ENCODE data around the gene RAD51B.
A peak's percentile ranks its signal among the peaks of the same experiment; 100 is the strongest.
"Not testable (repeated sequence)": the region's sequence is repeated elsewhere in the genome, so short reads cannot be mapped to it uniquely, and the experiment has no call there.

Gene RAD51B

DNA sequence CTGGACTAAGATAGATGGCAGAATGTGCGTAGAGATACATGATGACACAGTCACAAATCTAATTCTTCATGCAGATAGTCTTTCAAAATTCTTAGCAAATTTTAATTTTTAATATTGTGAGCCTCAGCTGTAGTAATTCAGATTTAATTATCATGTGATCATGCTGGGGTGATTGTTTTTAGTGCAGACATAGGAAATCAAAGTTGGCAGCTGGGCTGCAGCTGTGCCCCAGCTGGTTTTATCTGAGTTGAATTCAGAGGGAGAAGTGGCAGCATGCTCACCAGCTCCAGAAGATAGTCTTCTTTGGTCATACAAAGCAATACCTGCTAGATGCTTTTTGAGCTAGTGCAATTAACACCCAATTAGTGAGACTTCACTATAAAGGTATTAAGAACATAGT lies 292.9 kb downstream of the RAD51B start:
- TF ChIP-seq, protein P1, sequence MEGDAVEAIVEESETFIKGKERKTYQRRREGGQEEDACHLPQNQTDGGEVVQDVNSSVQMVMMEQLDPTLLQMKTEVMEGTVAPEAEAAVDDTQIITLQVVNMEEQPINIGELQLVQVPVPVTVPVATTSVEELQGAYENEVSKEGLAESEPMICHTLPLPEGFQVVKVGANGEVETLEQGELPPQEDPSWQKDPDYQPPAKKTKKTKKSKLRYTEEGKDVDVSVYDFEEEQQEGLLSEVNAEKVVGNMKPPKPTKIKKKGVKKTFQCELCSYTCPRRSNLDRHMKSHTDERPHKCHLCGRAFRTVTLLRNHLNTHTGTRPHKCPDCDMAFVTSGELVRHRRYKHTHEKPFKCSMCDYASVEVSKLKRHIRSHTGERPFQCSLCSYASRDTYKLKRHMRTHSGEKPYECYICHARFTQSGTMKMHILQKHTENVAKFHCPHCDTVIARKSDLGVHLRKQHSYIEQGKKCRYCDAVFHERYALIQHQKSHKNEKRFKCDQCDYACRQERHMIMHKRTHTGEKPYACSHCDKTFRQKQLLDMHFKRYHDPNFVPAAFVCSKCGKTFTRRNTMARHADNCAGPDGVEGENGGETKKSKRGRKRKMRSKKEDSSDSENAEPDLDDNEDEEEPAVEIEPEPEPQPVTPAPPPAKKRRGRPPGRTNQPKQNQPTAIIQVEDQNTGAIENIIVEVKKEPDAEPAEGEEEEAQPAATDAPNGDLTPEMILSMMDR (conservative IDR thresholded peaks at IDR 0.05; ENCODE audit: low read depth, low read length) = no peak
- DNase-seq (ENCODE audit: low read depth) = no peak
- no peak overlapping the region for H3K4me3 ChIP-seq (ENCODE audit: low read length)

DNA sequence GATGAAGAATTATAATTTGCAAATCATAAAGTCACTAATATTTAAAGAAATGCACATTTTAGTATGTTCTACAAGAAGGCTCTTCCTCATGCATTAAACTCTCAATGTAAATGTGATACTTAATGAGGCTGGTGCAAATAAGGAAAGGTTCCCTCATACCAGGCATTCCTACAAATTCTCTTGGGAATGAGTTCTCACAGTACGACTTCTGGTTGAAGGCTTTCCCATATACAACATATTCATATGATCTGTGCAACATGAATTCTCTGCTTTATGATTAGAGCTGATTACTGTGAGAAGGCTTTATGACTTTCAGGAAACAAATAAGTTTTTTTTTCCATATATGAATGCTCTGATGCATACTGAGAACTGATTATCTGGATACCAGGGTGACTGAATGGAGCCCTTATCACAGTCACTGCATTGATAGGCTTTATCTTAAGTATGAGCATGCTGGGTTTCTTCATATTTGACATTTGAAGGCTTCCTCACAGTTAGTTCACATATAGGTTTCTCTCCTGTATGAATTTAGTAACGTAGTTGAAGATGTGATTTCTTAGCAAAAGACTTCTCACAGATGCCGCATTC lies 293.9 kb downstream of the RAD51B start:
- DNase-seq (ENCODE audit: low read depth) = peak; percentile 30
- TF ChIP-seq, protein P1 (conservative IDR thresholded peaks at IDR 0.05; ENCODE audit: low read depth, low read length) = no peak

DNA sequence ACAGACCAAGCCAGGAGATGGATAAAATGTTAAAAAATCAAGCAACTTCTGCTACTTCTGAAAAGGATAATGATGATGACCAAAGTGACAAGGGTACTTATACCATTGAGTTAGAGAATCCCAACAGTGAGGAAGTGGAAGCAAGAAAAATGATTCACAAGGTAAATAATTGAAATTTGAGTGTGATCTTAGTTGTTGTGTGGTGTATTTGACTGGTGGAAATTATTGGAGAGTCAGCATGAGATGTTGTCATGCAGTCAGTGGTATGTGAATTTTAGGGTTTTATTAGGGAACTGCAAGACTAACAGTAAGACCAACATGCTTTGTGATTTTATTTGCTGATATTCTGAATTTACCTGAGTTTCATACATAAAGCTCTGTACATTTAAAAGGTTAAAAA lies 296.4 kb downstream of the RAD51B start:
- DNase-seq (ENCODE audit: low read depth); H3K4me3 ChIP-seq (ENCODE audit: low read length): not testable (repeated sequence)

More for the DNA sequence above, 293.9 kb downstream of the RAD51B start:
- H3K4me3 ChIP-seq (ENCODE audit: low read length) = no peak overlapping the region

DNA sequence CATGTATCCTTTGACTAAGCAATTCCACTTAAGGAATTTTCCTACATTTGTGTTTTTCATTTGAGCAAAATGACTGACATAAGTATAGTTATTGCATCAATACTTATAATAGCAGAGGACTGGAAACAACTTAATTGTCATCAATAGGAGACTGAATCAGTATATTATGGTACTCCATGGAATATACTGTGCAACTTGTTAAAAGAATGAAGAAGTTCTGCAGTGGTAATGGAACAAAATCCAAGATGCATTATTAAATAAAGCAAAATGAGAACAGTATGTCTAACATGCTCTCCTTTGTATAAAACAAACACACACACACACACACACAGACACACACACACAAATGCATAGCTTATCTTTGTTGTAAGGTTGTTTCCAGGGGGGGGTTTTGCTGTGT lies 303.1 kb downstream of the RAD51B start:
- no peak overlapping the region for H3K4me3 ChIP-seq (ENCODE audit: low read length)
- TF ChIP-seq, protein P1 (conservative IDR thresholded peaks at IDR 0.05; ENCODE audit: low read depth, low read length) = no peak
- no peak for DNase-seq (ENCODE audit: low read depth)

DNA sequence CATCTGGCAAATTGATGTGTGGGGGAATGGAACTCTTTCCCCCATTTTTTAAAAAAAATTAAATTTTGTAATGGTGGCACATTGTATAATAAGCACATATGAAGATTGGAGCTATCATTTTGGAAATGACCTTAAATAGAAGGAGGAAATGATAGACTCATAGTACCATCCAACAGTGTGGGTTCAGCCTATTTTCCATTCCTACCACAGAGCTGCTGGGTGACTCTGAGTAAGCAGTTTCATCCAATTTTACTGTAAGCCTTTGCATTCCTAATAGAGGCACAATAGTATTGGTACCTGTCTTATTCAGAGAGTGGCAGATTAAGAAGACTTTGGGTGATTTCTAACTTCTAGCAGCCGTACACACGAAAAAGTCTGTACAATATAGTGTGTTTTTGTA lies 304.5 kb downstream of the RAD51B start:
- H3K4me3 ChIP-seq (ENCODE audit: low read length) = no peak overlapping the region

DNA sequence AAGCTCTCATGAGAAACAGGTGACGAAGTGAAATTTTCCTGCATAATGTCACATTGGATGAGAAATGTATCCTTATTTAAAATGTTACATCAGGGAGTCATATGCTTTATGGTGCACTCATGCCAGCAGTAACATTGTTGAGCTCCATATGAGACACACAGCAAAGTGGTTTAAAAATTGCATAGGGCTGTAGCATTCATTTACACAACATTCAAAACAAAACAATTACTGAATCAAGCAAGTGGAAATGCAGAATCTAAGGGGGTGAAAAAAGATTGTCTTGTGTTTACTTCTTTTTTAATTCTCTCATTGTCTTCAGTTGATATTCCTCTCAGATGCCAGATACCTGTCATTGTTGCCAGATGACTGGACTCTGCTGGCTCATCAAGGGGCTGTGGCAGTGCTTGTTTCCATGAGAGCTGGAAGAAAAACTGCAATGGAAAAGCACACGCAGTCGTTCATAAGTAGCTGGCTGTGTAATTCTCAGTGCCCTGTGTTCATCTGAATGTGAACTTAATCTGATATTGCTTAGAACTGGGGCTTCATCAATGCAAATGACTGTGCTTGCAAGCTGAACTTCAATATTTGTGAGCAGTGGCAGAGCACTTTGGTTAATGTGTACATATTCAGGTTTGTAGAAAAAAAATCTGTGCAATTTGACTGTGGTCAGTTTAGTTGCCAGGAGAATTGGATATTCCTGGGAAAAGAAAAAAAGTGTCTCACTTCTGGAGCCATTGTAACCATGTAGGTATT lies 305.6 kb downstream of the RAD51B start:
- DNase-seq (ENCODE audit: low read depth) = no peak
- TF ChIP-seq, protein P1 (conservative IDR thresholded peaks at IDR 0.05; ENCODE audit: low read depth, low read length) = no peak
- H3K4me3 ChIP-seq (ENCODE audit: low read length) = no peak overlapping the region

More for the DNA sequence above, 304.5 kb downstream of the RAD51B start:
- TF ChIP-seq, protein P1 (conservative IDR thresholded peaks at IDR 0.05; ENCODE audit: low read depth, low read length) = no peak
- no peak for DNase-seq (ENCODE audit: low read depth)

DNA sequence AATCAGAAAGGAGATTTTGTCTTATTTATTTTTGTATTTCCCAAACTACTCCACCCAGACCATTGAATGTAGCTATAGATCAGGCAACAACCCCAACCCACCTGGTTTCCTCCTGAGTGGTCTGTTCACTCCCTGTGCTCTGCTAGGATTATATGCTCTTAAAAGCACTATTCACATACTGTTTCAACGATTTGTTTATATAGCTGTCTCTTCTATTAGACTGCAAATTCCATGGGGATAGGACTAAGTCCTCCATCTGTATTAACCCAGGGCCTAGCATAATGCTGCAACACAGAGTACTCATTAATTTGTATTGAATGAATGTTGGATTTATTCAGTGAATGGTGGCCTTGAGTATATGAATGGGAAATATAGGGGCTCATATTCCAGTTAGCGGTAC lies 307.6 kb downstream of the RAD51B start:
- TF ChIP-seq, protein P1 (conservative IDR thresholded peaks at IDR 0.05; ENCODE audit: low read depth, low read length) = no peak
- H3K4me3 ChIP-seq (ENCODE audit: low read length) = no peak overlapping the region
- no peak for DNase-seq (ENCODE audit: low read depth)
